NCI-H2081 treated with DMSO at 0.1 percent for 48 hours (cell line): ENCODE results near the gene POLDIP2.

ENCODE experiments used
- DNase-seq: peaks from one replicate; lab custom pipeline; 2025; lab: John Stamatoyannopoulos, UW

POLDIP2 gene

GRCh38 chr17:28315846-28316705 lies 41.3 kb downstream of the POLDIP2 start:
- DNase-seq: no peak

GRCh38 chr17:28313841-28314240 lies 43.5 kb downstream of the POLDIP2 start:
- DNase-seq: no peak

- no peak for DNase-seq
Observed at GRCh38 chr17:28306954-28307401, 50.3 kb downstream of the POLDIP2 start.

- no peak for DNase-seq
Observed at GRCh38 chr17:28298449-28298848, 58.9 kb downstream of the POLDIP2 start.
